Hematopoietic multipotent progenitor cell treated with erythropoietin and hydrocortisone succinate and interleukin-3 and kit ligand, for 17 days (in vitro differentiated cells): Measurements from ENCODE around the gene MCUR1.
"Not testable (repeated sequence)": the region's sequence is repeated elsewhere in the genome, so short reads cannot be mapped to it uniquely, and the experiment has no call there.

Experiments
- DNase-seq: peaks from one replicate; pipeline ENCODE4 v3.0.0-alpha.2; 2015; ENCODE audit warnings: low spot score

MCUR1 gene

DNA sequence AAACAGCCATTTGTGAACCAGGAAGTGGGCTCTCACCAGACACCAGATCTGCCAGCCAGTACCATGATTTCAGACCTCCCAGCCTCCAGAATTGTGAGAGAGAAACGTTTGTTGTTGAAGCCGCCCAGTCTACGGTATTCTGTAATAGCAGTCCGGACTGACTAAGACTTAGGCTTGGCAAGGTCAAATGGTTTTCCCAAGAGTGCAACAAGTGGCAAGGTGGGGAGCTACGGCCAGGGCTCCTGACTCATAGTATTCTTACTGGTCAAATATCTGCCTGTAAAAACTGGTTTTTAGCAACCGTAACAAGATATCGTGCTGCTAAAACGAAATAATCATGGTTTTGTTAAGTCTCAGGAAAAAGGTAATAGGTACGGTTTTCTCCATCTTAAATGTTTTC, 37.8 kb downstream of the MCUR1 start:
- no peak for DNase-seq

DNA sequence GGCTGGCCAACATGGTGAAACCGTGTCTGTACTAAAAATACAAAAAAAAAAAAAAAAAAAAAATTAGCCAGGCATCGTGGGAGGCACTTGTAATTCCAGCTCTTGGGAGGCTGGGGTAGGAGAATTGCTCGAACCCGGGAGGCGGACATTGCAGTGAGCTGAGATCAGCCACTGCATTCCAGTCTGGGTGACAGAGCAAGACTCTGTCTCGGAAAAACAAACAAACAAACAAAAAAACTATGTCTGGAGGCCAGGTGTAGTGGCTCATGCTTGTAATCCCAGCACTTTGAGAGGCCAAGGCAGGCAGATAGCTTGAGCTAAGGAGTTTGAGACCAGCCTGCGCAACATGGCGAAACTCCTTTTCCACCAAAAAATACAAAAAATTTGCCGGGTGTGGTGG, 38.9 kb downstream of the MCUR1 start:
- DNase-seq: not testable (repeated sequence)

DNA sequence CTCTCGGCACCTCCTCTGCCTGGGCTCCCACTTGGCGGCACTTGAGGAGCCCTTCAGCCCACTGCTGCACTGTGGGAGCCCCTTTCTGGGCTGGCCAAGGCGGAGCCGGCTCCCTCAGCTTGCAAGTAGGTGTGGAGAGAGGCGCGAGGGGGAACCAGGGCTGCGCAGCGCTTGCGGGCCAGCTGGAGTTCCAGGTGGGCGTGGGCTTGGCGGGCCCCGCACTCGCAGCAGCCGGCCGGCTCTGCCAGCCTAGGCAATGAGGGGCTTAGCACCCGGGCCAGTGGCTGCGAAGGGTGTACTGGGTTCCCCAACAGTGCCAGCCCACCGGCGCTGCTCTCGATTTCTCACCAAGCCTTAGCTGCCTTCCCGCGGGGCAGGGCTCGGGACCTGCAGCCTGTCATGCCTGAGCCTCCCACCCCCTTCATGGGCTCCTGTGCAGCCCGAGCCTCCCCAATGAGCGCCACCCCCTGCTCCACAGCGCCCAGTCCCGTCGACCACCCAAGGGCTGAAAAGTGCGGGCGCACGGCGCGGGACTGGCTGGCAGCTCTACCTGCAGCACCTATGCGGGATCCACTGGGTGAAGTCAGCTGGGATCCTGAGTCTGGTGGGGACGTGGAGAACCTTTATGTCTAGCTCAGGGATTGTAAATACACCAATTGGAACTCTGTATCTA, 41.9 kb downstream of the MCUR1 start:
- DNase-seq: not testable (repeated sequence)

DNA sequence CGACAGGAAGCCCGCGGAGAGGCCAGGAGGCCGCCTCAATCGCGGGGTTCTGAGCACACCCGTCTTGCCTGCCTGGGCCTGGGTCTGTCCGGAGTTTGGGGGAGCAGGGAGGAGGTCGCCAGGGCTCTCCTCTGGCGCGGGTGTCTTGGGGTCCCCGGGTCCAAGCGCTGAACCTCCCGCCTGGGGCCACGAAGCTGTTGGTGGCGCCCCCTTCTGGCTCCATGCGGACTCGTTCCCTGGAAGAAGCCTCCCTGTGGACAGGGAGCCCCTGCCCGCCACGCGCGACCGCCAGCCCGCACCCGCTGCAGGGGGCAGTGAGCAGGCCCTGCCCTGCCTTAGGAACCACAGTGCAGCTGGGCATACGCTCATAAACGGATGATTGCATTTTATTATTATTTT, 44.7 kb downstream of the MCUR1 start:
- DNase-seq: peak; percentile 28

DNA sequence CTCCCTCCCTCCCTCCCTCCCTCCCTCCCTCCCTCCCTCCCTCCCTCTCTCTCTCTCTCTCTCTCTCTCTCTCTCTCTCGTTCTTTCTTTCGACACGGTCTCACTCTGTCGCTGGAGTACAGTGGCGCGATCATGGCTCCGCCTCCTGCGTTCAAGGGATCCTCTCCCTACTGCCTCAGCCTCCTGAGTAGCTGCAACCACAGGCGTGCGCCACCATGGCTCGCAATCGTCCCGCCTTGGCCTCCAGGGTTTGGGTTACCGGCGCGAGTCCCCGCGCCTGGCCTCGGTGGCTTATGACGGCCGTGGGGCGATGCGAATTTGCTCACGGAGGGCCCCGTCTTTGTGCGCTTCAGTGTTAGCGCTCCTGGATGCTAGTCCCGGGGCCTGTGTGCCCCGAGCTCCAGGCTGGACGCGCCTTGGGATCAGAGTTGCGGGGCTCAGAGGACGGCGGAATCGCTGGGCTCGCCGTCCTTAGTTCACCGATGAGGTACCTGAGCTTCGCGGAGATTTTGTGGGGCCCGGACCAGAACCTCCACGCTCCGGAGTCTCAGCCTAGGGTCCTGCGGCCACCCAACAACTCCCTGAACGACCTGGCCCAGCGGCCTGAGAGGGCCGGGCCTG, 45.2 kb downstream of the MCUR1 start:
- DNase-seq: no peak

DNA sequence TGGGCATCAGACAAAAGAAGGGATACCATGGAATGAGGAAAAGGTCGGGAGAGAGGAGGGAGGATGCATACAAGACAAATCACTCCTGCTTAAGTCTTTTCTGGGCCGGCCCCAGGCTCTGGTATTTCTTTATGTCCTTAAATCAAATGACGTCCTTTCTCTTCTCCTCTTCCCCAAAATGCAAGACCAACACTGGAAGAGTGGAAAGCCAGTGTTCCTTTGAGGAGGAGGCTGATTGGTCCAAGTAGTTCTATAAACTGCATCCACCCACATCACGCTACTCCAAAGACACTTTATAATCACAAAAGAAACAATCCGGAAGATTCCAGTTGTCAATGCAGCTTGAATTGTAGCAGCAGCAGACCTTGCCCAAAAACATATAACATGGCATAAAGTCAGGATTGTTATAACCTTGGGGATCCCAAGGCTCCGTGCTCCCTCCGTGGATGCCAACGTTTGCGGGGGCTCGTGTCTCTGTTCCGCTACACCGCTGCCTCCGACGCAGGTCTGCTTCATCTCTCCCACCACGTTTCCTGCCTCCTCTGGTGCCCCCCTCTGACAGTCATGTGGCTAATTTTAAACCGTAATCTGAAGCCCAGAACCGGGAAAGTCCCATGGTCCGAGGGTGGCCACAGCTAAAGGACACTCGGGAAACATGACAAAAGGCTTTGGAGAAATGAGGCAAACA, 47.1 kb downstream of the MCUR1 start:
- DNase-seq: peak; percentile 41

DNA sequence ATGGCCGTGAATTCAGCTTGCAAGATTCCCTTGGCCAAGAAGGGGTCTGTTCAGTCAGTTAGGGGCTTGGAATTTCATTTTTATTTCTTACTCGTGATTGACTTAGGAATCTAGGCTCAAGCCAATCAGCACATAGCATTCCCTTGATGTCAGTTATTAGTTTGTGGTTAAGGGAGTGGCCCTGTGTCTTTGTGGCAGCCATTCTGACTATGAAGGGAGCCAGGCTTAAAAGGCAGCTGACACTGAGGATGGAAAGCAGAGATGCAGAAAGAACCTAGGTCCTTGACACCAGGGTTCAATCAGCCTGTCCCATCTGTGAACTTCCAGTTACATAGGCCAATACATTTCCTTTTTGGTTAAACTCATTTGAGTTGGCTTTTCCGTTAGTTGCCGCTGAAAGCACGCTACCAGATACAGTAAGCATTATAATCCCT, 48.1 kb downstream of the MCUR1 start:
- DNase-seq: no peak

DNA sequence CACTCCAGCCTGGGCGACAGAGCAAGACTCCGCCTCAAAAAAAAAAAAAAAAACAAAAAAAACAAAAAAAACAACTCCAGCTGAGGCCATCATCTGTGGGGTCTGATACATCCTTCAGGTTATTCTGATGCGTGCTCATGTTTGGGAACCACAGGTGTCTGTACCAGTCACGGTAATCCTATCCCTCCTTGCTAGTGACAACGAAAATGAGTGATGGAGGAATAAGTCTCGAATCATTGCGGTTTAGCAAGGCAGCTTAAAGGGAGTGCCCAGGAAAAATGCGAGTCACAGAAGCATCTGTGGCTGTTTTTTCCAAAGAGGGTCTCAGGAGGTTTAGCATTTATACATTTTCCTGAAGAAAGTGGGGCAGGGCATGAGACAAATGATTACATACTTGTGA, 48.8 kb downstream of the MCUR1 start:
- DNase-seq: no peak

DNA sequence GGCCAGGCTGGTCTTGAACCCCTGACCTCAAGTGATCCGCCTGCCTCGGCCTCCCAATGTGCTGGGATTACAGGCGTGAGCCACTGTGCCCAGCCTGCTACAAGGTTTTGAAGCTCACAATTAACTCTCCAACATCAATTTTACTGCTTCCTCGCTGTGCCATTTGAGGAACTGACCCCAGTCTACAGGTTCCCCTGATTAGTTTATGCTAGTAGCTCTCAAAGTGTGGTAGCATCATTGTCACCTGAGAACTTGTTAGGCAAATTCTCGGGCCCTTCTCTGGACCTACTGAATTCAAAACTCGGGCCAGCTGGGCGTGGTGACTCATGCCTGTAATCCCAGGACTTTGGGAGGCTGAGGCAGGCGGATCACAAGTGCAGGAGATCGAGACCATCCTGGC, 49.4 kb downstream of the MCUR1 start:
- DNase-seq: no peak

DNA sequence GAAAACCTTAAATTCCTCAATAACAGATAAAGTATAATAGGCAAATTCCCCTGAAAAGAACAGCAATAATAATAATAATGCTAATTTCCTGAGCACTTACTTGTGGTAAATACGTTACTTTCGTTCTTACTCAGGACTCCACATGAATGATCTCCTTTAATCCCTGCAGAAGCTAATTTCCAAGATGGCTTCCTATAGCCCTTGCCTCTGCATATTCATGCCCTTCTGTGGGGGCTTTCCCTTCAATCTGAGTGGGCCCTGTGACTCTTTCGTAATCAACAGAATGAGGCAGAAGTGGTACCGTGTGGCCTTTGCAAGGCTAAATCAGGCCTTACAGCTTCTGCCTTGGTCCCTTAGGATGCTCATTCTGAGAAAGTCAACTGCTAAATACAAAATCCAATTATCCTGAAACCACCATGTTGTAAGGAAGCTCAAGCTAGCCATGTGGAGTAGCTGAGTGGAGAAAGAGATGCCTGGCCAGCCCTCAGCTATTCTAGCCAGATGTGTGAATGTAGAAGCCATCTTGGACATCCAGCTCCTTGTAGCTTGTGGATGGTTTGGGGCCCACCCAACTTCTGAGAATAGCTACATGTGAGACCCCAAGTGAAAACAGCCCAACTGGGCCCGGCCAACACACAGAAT, 50.5 kb downstream of the MCUR1 start:
- DNase-seq: no peak

DNA sequence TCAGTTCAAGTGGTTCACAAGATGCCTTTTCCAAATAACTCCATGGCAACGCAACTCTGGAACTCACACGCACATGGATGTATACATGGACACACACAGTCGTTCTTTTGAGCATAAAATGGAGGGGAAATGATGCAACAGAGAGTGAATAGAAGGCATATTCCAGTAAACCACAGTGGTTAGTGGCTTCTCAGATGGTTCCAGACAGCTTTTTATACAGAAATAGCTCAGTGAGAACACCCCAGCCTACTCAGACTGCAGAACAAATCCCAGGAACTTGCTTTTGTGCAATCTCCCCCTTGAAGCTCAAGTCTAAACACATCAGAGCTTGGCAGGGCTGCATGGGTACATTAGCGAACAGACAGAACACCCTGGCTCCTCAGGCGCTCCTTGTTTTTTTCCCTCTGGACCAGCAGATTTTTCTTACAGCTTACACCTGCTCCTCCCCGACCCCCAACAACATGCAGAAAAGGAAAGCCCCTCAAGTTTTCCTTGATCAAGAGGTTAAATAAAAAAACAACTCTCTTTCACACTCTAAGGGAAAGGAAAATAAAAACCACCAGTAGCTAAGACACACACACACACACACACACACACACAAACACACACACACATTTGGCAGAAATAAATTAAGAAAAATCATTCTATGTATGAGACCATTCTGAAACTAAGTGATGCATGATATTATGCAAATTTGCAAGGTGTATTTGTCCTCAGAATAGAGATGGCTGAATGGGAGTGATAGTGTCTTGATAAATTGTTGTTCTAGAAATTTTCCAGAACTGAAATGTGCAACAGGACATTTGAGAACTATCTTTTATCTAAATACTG, 51.5 kb downstream of the MCUR1 start:
- DNase-seq: no peak

DNA sequence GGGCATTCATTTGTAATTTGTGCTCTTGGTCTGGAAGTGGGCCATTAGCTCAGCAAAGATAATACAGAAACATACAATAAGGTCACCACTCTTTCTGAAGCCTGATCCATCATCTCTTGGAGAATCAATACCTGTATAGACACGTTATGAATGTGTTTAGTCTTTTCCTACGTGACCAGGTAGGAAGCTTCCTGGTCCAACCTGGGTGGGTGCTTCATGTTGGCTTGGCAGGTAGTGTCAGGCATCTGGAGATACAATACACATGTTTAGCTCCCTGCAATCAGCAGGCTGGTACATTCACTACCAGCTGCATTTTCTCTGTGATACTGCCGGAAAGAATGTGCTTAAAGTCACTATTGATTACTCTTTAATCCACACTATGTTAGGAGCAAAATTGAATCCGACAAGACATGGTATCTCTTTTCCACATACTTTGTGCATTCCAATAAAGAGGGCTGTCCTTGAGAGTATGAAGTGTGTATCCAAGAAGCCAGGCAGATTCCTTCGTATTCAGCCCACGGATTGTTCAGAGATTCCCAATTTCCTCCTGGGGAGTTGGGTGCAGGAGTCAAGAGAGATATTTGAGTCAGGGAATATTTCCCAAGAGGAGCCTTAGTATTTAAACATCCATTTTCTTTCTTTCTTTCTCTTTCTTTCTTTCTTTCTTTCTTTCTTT, 52.9 kb downstream of the MCUR1 start:
- DNase-seq: no peak

DNA sequence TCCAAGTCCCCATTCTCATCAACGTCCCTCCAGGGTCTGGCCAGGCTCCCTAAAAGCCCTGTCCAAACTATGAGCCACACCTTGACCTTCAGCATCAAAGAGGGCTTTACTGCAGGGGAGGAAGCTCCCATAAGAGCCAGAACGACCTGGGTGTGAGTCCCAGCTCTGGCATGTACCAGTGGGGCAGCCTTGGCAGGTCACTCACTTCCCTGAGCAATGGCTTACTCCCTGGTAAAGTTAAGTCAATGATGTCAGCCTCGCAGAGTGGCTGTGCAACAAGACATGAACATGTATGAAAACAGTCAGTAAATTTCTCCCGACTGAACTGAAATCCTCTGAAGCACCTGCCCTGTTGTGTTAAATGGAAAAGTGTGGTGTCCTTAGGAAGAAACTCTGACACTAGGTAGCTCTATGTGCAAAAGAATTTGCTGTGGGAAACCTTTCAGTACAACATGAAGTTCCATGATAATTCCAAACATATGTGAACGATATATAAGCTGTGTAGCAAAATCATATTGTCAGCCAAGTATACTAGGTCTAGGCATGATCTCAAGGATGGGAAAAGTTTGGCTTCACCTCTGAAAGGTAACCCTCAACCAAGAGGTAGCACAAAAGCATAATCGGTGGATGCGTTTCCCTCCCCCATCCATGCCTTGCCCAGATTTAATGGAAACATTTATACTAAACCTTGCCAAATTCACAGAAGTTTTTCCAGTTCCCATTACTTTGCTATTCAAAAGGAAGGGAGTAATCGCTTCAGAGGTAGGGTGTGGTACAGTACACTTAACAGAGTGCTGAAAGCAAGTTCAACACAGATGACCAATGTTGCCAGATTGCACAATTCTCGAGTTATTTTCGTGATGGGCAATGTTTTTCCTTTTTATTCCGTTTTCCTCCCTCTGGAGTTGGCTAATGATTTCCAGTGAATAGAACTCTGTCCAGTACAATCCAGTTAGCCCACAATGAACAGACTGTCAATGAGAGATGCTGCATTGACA, 53.8 kb downstream of the MCUR1 start:
- DNase-seq: no peak

DNA sequence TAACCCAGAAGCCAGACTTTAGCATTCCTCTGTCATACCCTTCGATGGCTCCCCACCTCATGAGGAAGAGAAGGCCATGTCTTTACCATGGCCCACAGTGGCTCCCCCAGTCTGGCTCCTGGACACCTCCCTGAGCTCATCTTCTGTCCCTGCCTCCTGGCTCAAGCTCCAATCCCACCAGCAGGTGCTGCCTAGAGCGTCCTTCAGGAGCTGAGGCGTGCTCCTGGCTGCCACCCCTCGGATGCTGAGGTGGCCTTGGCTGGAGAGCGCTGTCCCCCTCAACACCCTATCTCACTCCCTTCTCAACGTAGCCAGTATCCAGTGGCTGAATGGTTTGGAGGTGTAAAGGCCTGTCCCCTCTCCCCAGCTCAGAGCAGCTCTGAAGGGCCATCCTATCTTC, 55.3 kb downstream of the MCUR1 start:
- DNase-seq: no peak

DNA sequence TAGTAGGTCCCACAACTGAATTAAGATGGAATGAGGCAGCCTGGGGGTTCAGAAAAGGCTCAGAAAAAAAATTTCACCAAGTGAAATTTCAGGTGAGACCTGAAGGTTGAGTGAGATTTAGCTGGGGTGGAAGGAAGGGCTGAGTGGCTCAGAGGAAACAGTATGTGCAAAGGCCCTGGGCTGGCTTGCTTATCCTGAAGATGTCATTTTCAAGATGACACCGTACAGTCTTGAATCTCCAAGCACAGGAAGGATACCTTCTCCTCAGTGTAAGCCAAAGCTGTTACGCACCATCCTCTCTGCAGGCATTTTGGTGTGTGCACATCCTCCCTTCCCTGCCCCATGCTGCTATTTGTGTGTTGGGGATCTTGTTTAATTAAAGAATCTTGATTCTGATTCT, 59.7 kb downstream of the MCUR1 start:
- no peak for DNase-seq

DNA sequence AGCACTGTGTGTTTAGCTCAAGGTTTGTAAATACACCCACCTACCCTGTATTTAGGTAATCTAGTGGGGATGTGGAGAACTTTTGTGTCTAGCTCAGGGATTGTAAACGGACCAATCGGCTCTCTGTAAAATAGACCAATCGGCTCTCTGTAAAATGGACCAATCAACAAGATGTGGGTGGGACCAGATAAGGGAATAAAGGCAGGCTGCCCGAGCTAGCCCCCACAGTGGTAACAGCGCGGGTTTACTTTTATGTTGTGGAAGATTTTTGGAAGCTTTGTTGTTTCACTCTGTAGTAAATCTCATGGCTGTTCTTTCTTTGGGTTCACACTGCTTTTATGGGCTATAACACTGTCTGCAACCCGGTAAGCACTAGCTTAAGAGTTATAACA, 70.6 kb downstream of the MCUR1 start:
- DNase-seq: no peak

DNA sequence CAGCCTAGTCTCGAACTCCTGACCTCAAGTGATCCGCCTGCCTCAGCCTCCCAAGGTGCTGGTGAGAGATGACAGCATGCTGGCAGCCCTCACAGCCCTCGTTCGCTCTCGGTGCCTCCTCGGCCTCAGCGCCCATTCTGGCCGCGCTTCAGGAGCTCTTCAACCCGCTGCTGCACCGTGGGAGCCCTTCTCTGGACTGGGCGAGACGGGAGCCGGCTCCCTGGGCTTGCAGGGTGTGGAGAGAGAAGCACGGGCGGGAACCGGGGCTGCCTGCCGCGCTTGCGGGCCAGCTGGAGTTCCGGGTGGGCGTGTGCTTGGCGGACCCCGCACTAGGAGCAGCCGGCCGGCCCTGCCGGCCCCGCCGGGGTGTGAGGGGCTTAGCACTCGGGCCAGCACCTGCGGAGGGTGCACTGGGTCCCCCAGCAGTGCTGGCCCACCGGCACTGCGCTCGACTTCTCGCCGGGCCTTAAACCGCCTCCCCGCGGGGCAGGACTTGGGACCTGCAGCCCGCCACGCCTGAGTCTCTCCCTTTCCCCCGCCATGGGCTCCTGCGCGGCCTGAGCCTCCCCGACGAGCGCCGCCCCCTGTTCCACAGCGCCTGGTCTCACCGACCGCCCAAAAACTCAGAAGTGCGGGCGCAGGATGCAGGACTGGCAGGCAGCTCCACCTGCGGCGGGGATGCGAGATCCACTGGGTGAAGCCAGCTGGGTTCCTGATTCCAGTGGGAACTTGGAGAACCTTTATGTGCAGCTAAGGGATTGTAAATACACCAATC, 71.2 kb downstream of the MCUR1 start:
- no peak for DNase-seq

DNA sequence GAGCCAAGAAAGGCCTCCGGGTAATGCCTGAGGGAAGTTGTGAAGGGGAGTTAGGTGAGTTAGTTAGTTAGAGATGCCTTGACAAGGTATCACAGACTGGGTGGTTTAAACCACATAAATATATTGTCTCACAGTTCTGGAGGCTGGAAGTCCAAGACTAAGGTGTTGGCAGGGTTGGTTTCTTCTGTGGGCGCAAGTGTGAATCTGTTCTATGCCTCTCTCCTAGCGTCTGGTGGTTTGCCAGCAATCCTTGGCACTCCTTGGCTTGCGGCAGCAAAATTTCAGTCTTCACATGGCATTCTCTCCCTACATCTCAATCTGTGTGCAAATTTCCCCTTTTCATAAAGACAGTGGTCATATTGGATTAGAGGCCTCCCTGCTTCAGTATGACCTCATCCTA, 73.0 kb downstream of the MCUR1 start:
- DNase-seq: no peak
